Stimulated activated CD4-positive, alpha-beta T cell treated with anti-CD3 and anti-CD28 coated beads, Interleukin-1b, Interleukin-23, amount 100 ng/mL, for 24 hours (primary cell): ENCODE data around the gene CSNK1A1.
"Not testable (repeated sequence)": the region's sequence is repeated elsewhere in the genome, so short reads cannot be mapped to it uniquely, and the experiment has no call there.

Experiments
- DNase-seq, 4 experiments: peaks; one replicate each; pipeline ENCODE4 v3.0.0-alpha.2; 2020; ENCODE audit warnings: low read depth in 4 of 4, low spot score in 1 of 4

The CSNK1A1 gene

DNA sequence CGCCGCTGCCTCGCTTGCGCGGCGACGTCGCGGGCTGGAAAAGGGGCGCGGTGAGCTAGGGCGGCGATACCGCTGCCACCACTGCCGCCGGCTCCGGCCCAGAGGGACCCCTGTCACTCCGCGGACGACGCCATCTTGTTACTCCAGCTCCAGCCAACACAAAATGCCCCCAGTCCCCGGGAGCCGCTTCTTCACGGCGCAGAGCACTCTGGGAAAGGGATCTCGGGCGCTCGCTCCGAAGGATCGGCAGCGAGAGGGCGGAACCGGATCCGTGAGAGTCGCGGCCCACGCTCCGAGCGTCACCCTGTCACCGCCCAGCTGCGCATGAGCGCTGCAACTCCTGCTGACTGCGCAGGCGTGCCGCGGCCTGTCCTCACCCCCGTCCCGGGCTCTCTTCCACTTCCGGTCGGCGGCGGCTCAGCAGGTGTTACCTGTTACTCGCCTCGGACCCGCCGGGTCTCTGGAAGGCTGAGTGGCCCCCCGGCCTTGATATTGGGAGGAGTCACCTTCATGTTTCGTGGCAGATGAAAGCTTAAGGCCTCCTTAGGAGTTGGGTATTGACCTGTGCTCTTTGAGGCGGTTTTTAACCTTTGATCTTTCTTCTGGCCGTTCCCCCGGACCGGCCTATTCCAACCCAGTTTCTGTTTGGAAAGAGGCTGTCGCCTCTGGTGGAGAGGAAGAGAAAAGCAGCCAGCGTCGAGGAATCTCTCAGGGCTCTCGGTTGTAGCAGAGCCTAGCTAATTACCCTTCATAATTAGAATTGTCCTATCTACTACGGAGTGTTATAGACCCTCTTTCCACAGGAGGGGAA is at the start of gene CSNK1A1:
TSS of gene CSNK1A1 (minus strand) at position 213 of the 811 bp plus-strand sequence. CDS start 475 bp downstream, outside the sequence.
- DNase-seq, result peak; percentile 96 to 99 (median 97)

DNA sequence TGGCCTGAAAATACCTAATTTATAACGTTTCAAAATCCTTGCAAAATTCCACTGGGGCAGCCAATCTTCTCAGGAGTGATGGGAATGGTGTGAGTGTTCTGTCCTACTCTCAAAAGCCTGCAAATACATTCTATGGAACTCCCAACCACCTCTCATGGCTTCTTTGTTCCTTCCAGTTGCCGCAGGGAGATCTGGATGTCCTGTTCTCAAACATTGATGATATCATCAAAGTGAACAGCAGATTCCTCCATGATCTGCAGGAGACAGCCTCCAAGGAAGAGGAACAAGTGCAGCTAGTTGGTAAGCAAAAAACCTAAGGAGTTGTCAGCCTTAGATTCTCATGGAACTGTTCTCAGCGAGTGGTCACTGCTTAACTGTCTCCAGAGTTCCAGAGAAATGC is 49.7 kb upstream of the CSNK1A1 start:
- DNase-seq, result no peak

DNA sequence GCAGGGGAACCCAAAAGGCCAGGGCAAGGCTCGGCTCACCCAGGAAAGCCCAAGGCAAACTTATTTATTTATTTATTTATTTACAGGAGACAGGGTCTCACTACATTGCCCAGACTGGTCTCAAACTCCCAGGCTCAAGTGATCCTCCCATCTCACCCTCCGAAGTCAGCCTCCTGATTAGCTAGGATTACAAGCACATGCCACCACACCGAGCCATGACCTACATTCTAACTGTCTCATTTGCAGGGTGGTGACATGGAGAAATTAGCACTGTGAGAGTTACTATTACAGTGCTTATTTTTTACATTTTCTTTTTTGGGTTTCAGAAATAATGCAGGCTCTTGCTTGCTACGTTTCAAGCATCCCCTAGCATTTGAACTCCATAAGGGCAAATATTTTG is 48.1 kb upstream of the CSNK1A1 start:
- no peak for DNase-seq

DNA sequence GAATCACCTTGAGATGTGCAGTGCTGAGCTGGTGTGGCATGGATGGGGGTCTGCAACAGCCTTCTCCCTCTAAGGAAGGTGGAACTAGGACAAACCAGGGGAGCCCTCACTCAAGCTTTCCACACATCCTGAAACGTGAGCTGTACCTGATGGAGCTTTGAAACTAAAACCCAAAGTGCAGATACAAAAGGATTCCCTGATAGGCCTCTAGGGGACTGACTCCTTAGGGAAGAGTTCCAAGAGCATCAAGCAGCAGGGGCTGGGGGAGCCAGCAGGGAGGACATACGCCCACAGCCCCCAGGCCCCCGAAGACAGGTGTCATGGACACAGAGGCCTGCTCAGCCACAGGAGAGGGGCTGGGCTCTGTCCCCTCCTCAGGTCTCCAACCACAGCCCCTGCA is 47.7 kb upstream of the CSNK1A1 start:
- no peak for DNase-seq

DNA sequence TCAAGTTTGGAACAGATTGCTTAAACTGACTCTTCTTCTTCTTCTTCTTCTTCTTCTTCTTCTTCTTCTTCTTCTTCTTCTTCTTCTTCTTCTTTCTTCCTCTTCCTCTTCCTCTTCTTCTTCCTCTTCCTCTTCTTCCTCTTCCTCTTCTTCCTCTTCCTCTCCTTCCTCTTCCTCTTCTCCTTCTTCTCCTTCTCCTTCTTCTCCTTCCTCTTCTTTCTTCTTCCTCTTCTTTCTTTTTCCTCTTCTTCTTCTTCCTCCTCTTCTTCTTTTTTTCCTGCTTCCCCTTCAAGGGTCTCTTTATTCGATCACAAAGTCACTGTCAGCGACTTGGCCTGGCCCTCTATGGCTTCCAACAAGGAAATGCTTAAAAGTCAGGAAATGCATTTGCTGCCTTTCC is 47.0 kb upstream of the CSNK1A1 start:
- not testable (repeated sequence) for DNase-seq

DNA sequence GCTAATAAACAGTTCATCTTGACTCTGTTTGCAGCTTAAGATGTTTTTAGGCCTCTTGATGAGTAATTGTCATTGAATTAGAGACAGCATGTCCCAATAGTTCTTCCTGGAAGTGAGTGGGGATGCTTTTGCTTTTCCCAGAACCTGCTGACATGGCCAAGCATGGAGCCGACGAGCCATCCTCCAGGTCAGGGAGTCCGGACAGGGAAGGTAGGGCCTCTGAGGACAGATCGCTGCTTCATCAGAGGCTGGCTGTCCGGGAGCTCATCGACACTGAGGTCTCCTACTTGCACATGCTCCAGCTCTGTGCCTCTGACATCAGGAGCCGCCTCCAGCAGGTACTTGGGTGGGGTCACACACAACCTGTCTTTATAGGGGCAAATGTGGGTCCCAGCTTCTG is 46.4 kb upstream of the CSNK1A1 start:
- DNase-seq, result no peak

DNA sequence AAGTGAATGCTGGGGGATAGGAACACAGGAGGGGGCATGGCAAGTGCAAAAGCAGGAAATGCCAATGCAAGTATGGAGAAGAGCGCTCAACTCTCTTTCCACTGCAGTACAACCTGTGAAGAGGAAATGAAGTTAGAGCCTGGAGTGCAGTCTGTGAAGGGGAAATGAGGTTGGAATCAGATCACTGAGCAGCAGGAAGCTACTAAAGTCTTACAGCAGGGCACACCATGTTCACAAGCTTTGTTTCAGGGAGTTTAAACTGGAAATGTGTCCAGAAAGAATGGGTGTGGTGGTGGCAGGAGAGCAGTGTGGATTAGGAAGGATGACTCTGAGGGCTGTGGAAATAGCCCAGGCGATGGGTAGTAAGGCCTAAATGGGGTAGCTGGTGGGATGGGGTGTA is 45.5 kb upstream of the CSNK1A1 start:
- DNase-seq, result no peak

DNA sequence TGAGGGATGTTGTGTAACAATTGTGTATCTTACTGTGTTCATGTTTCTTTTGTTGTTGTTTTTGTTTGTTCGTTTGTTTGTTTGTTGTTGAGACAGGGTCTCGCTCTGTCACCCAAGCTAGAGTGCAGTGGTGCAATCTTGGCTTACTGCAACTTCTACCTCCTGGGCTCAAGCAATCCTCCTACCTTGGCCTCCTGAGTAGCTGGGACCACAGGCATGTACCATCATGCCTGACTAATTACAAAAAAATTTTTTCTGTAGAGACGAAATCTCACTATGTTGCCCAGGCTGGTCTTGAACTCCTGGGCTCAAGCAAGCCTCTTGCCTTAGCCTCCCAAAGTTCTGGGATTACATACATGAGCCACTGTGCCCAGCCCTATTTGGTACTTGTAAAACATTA is 43.9 kb upstream of the CSNK1A1 start:
- DNase-seq, result not testable (repeated sequence)

DNA sequence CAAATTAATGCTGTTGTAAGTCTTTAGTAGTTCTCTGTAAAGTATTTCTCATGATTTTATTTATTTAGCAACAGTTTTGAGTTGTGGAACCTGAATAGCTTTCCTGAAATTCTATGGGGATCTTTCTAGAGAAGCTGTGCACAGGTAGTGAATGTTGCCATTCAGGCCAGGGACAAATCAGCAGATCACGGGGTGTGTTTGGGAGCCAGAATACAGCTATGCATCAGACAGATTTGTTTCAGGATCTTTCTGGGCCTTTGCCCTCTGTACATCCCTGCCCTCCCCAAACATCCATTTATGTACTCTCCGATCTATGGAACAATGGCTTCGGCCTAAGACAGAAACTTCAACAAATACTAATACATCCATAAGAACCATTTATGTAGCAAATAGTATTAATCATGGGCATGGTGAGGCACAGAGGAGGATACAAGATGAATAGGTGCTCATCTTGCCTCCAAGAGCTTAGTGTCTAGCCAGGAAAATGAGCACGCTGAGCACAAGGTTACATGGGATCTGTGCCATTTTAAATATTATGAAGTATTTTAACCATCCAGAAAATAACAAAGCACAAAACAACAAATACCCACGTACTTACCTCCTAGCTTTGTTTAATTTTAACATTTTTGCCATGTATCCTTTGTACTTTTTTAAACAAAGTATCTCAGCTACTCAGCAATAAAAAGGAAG is 43.1 kb upstream of the CSNK1A1 start:
- DNase-seq, result no peak

DNA sequence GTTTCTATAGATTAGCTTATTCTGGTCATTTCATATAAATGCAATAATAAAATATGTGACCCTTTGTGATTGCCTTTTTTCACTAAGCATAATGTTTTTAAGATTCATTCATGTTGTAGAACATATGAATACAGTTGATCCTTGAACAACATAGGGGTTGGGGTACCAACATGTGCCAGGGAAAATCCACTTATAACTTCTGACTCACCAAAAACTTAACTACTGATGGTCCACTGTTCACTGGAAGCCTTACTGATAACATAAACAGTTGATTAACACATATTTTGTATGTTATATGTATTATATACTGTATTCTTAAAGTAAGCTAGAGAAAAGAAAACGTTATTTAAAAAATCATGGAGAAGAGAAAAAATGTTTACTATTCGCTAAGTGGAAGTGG is 42.1 kb upstream of the CSNK1A1 start:
- DNase-seq, result no peak

DNA sequence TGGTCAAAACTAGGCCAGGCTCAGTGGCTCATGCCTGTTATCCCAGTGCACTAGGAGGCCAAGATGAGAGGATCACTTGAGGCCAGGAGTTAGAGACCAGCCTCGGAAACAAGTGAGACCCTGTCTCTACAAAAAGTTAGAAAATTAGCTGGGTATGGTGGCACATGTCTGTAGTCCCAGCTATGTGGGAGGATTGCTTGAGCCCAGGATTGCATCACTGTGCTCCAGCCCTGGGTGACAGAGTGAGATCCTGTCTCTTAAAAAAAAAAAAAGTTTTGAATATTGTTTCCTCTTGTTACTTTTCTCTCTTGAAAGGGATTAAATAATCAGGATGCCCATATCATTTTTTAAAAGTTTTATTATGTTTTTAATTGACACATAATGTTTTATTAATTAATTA is 37.7 kb upstream of the CSNK1A1 start:
- DNase-seq, result no peak

DNA sequence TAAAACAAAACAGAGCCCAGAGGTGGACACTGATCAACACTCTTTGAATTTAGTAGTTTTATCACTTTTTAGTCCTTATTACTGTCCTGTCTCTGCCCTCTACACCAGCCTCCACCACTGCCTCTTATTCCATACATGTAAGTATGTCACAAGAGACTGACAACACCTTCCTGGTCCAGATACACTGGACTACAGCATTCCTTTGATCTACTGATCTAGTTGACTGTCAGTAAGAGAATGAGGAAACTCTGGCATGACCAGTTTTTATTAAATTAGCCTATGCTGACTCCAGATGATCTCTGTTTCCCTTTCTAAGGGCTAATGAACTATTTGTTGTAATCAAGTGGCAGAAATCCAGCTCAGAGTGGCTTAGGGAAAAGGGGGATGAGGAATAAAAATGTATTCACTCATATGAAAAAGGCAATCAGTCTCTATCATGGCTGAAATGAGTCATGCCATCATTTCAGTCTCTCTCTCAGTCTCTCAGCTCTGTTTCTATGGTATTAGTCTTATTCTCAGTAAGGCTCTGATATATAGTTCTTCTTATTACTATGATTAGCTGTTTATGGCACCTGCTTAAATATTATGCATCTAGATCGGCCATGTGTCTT is 35.6 kb upstream of the CSNK1A1 start:
- DNase-seq, result no peak

DNA sequence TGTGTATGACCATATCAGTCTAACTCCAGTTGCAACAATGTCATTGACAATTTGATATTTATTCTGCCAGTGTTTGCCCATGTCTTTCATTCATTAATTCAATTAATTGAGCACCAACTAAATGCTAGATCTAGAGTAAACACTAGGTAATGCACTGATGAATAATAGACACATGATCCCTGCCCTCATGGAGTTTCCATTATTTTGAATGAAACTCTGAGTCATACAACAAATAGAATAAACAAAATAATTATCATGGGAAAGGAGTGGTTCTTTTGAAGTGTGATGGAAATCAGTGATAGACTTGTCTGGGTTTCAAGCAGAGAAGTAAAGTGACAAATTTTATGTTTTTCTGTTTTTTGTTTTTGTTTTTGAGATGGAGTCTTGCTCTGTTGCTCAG is 34.7 kb upstream of the CSNK1A1 start:
- DNase-seq, result no peak

DNA sequence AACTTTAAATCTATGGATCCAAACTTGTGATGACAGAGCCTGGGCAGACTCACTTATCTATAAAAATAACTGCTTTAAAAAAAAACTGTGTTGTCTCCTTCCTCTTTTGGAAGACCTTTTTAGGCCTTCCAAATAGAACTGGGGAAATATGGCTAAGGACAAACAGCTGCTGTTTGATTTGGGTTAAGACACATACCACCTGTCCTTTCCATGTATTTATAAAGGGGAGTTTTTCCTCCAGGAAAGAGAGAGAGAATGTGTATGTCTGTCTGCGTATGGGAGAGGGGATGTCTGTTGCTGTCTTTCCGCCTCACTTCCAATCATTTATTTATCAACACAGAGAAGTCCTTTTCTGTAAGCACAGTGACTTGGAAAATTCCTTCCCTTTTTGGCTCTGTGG is 32.9 kb upstream of the CSNK1A1 start:
- no peak for DNase-seq

DNA sequence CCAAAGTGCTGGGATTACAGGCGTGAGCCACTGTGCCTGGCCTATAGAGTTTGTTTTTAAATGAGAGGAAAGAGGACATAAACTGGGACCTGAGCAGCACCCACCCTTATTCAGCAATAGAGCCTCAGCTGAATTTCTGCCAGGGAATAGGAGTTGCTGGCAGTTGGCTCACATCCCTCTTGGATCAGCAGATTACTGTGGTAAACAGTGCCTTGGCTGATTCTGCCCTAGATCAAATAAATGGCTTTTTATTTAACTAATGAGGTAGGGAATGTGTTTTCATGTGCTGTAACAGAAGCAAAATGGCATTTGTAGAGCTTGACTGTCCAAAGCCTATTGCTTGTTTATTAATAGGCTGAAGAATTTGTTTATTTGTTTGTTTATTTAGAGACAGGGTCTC is 32.2 kb upstream of the CSNK1A1 start:
- DNase-seq, result no peak

DNA sequence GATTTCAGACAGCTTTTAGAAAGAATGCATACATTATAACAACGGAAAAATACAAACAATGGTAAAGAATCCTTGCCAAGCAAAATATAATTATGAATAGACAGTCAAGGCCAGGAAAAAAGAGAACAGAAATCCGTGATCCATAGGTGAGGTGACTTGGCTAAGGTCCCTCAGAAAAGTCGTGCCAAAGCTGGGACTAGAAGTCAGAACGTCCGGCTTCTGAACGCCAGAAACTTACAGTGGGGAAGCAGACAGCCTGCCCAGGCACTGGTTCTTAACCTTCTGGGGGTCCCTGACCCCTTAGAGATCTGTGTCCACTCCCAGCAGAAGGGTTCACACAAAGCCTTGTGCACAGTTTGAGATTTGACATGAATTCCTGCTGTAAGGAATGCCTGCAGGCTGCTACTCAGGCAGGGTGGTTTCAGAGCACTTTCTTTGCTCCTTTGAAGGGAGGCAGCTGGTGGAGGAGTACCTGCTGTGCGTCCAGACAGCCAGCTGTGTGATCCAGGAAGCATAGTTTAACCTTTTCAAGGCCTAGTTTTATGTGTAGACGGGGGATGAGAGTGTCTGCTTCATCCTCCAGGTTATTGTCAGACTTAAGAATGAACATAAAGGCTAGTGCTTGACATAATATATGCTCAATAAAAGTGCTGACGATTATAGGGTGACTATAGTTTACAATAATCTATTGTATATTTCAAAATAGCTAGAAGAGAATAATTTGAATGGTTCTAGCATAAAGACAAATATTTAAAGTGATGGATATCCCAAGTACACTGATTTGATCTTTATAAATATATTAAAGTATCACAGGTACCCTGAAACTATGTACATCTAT is 30.9 kb upstream of the CSNK1A1 start:
- no peak for DNase-seq

DNA sequence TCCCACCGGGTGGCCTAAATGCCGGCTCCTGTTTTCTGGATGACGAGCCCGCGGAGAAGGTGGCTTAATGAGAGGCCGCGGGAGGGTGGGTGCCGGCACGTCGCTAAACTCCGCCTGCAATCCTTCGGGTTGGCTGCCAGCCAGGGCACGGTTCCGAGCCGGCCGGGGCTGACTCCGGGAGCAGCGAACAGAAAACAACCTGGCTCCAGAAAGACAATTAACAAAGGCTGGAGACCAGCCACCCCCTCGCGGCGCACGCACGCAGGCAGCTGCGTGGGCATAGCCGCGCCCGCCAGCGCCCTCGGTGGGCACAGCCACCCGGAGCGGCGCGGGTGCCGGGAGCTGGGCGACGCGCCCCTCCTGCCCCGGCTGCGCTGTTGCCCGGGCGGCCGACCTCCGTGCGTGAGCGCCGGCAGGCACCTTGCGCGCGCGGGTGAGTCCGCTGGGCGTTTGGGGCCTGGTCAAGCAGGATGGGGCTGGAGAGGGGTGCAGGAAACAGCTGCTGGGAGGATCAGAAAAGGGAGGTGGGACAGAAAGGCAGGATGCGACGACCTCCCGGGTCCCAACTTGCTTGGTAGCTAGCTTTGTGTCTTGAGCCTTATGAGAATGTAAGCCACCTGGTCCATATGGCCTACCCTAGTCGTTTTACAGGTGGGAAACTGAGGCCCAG is 30.1 kb upstream of the CSNK1A1 start, which contains the start of gene ARHGEF37:
TSS of gene ARHGEF37 (plus strand) at position 307 of the 670 bp plus-strand sequence. CDS start 16,272 bp downstream, outside the sequence.
- DNase-seq, result peak; percentile 12 to 37 (median 32)

DNA sequence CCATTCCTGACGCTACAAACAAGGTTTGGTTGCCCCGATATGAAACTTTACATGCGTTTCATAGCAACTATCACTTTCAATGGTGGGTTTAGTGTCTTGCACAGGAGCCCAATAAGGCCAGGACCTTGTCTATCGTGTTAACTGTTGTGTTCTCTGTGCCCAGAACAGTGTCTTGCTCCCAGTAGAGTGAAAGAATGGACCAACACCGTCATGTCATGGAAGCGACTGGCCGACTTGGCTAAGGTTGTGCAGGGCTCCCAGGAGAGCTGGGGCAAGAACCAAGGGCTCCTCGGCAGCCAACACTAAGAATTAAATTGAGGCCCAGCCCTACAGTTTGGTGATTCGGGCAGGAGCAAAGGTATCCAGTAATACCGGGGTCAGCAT is 29.6 kb upstream of the CSNK1A1 start:
- no peak for DNase-seq

DNA sequence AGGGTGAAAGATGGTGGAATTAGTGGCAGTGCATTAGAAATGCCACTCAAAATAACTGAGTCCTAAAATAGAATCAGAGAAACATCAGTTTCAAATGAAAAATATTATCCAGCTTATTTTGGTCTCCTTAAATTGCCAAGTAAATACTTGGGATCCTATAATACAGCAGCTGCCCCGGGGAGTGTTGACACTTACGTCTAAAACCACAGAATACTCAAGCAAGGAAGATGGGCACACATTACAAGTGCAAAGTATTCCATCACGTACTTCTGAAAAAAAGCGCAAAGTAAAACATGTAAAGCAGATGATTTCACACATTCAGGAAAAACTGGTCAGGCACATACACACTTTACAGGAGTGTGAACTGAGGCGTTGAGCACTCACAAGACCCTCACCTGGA is 27.7 kb upstream of the CSNK1A1 start:
- no peak for DNase-seq

DNA sequence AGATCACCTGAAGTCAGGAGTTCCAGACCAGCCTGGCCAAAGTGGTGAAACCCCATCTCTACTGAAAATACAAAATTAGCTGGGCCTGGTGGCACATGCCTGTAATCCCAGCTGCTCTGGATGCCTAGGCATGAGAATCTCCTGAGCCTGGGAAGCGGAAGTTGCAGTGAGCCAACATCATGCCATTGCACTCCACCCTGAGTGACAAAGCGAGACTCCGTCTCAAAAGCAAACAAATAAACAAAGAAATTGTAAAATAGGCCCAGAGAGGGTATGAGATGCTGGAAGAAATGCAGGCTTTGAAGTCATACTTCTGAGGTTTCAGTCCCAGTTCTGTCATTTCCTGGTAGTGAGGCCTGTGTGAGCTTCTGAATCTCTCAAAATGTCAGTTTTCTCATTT is 24.8 kb upstream of the CSNK1A1 start:
- DNase-seq, result no peak

DNA sequence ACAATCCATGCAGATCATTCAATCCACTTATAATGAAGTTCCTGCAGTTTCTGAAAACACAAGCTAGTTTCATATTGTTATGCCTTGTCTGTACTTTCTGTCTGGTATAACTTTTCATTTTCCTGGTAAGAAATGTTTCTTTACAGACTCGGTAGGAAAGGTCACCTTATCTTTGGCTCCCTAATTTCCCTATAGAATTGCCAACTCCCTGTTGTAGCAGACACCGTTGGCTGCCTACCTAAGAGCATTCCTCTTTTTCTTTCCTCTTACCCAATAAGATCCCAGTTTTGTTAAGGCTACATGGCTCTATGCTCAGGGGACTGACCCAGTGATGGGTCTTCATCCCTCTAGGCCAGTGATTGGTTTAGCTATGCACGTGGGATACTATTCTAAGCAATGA is 23.9 kb upstream of the CSNK1A1 start:
- DNase-seq, result no peak
